Stomach smooth muscle (tissue), 2 donors: ENCODE measurements around the gene BRD1.

Source experiments
- H3K27ac ChIP-seq: one replicate; pipeline ENCODE4 v1.7.0; 2013; ENCODE audit warnings: mild to moderate bottlenecking, low read length, inconsistent platforms
- H3K27me3 ChIP-seq, 2 donors: one replicate each; pipeline ENCODE4 v1.7.0; 2013; ENCODE audit warnings: low read length in 2 of 2; ENCODE audit not compliant: insufficient read depth in 2 of 2, control insufficient read depth in 1 of 2
- H3K36me3 ChIP-seq, 2 donors: one replicate each; pipeline ENCODE4 v1.7.0; 2013; ENCODE audit warnings: low read length in 2 of 2; ENCODE audit not compliant: control insufficient read depth in 2 of 2, insufficient read depth in 2 of 2
- H3K4me1 ChIP-seq: one replicate; pipeline ENCODE4 v1.7.0; 2013; ENCODE audit warnings: low read length; ENCODE audit not compliant: control insufficient read depth, insufficient read depth
- H3K4me3 ChIP-seq, 2 donors: one replicate each; pipeline ENCODE4 v1.7.0; 2013; ENCODE audit warnings: low read length in 2 of 2
- H3K9ac ChIP-seq, 2 donors: one replicate each; pipeline ENCODE4 v1.7.0; 2013; ENCODE audit warnings: low read length in 2 of 2, mild to moderate bottlenecking in 1 of 2
- H3K9me3 ChIP-seq, 2 donors: one replicate each; pipeline ENCODE4 v1.7.0; 2013; ENCODE audit warnings: low read length in 2 of 2; ENCODE audit not compliant: control insufficient read depth in 2 of 2
- donor health status: healthy.
- donor health status: Pancreatic carcinoma.

Gene BRD1

GRCh38 chr22:49827853-49828598, at the start of gene BRD1:
TSS of gene BRD1 (minus strand) at chr22:49827873. CDS start at chr22:49824317, 3,556 bp downstream.
- Histone ChIP-seq H3K36me3 (peaks cover 10% of the 10 kb centered on the region in 2 donors), H3K9ac (peak within 1 kb of the TSS; percentile 76 to 78), H3K9me3 (peaks cover 4 to 8% of the 10 kb centered on the region in 2 donors), H3K4me3 (peak within 1 kb of the TSS; percentile 83 to 88), H3K27me3 (no peaks in the 10 kb centered on the region), H3K27ac (peak within 1 kb of the TSS; percentile 80), H3K4me1 (peaks cover 30% of the 10 kb centered on the region)

- Histone ChIP-seq H3K9me3 (peaks cover 6 to 12% of the 10 kb centered on the region in 2 donors), H3K27ac (no peak overlapping the region), H3K4me3 (no peak overlapping the region), H3K4me1 (no peaks in the 10 kb centered on the region), H3K9ac (no peak overlapping the region), H3K27me3 (no peaks in the 10 kb centered on the region), H3K36me3 (peaks cover 4 to 5% of the 10 kb centered on the region in 2 donors)
Observed at GRCh38 chr22:49873228-49873940, 45.7 kb upstream of the BRD1 start.

- Histone ChIP-seq H3K36me3 (peaks cover 5% of the 10 kb centered on the region in 2 donors), H3K27ac (no peak overlapping the region), H3K4me3 (no peak overlapping the region), H3K9ac (no peak overlapping the region), H3K27me3 (no peaks in the 10 kb centered on the region), H3K4me1 (no peaks in the 10 kb centered on the region), H3K9me3 (peaks cover 6 to 18% of the 10 kb centered on the region in 2 donors)
Observed at GRCh38 chr22:49872347-49872746, 44.7 kb upstream of the BRD1 start.

- Histone ChIP-seq H3K27ac (no peak overlapping the region), H3K4me1 (no peaks in the 10 kb centered on the region), H3K9ac (no peak overlapping the region), H3K27me3 (no peaks in the 10 kb centered on the region), H3K36me3 (peaks cover 5% of the 10 kb centered on the region in 2 donors), H3K4me3 (no peak overlapping the region), H3K9me3 (peaks cover 6 to 27% of the 10 kb centered on the region in 2 donors)
Observed at GRCh38 chr22:49871482-49871881, 43.8 kb upstream of the BRD1 start.

- peaks cover 6 to 35% of the 10 kb centered on the region in 2 donors for H3K9me3 ChIP-seq
- H3K4me1 ChIP-seq, result no peaks in the 10 kb centered on the region
- no peaks in the 10 kb centered on the region for H3K27me3 ChIP-seq
- no peak overlapping the region for H3K9ac ChIP-seq
- no peak overlapping the region for H3K4me3 ChIP-seq
- H3K36me3 ChIP-seq, result peaks cover 5% of the 10 kb centered on the region in 2 donors
- no peak overlapping the region for H3K27ac ChIP-seq
Observed at GRCh38 chr22:49869845-49870712, 42.4 kb upstream of the BRD1 start.

GRCh38 chr22:49869086-49869830, 41.6 kb upstream of the BRD1 start:
- Histone ChIP-seq H3K4me3 (no peak overlapping the region), H3K4me1 (no peaks in the 10 kb centered on the region), H3K36me3 (peaks cover 5% of the 10 kb centered on the region in 2 donors), H3K27ac (no peak overlapping the region), H3K27me3 (no peaks in the 10 kb centered on the region), H3K9ac (no peak overlapping the region), H3K9me3 (peaks cover 6 to 35% of the 10 kb centered on the region in 2 donors)

- peaks cover 5% of the 10 kb centered on the region in 2 donors for H3K36me3 ChIP-seq
- no peak overlapping the region for H3K9ac ChIP-seq
- H3K27ac ChIP-seq, result no peak overlapping the region
- H3K27me3 ChIP-seq, result no peaks in the 10 kb centered on the region
- peaks cover 6 to 35% of the 10 kb centered on the region in 2 donors for H3K9me3 ChIP-seq
- no peak overlapping the region for H3K4me3 ChIP-seq
- no peaks in the 10 kb centered on the region for H3K4me1 ChIP-seq
Observed at GRCh38 chr22:49867303-49868265, 39.9 kb upstream of the BRD1 start.

GRCh38 chr22:49866646-49867045, 39.0 kb upstream of the BRD1 start:
- H3K4me3 ChIP-seq, result no peak overlapping the region
- peaks cover 6 to 35% of the 10 kb centered on the region in 2 donors for H3K9me3 ChIP-seq
- H3K36me3 ChIP-seq, result peaks cover 5% of the 10 kb centered on the region in 2 donors
- no peaks in the 10 kb centered on the region for H3K27me3 ChIP-seq
- no peaks in the 10 kb centered on the region for H3K4me1 ChIP-seq
- H3K9ac ChIP-seq, result no peak overlapping the region
- H3K27ac ChIP-seq, result no peak overlapping the region

GRCh38 chr22:49866134-49866533, 38.5 kb upstream of the BRD1 start:
- no peak overlapping the region for H3K9ac ChIP-seq
- no peaks in the 10 kb centered on the region for H3K27me3 ChIP-seq
- no peak overlapping the region for H3K27ac ChIP-seq
- no peak overlapping the region for H3K4me3 ChIP-seq
- H3K4me1 ChIP-seq, result no peaks in the 10 kb centered on the region
- peaks cover 6 to 35% of the 10 kb centered on the region in 2 donors for H3K9me3 ChIP-seq
- peaks cover 5% of the 10 kb centered on the region in 2 donors for H3K36me3 ChIP-seq
